AG04450 (cell line): Measurements from ENCODE around the gene ITGA7. TPM values are rescaled to one million over a fixed set of nuclear protein-coding genes. Genes with fewer than 3 reads are reported as not detected.
A peak's percentile ranks its signal among the peaks of the same experiment; 100 is the strongest.

ENCODE experiments used
- CTCF ChIA-PET: fragments of 300-600, 350-600 bp; formaldehyde crosslinking; extraction: SDS; loops from one replicate; lab custom pipeline; 2022; ENCODE audit warnings: antibody characterized with exemption, inconsistent platforms; lab: Charles Lee
- POLR2A ChIA-PET: fragments of 350-600 bp; formaldehyde crosslinking; extraction: SDS; loops from one replicate; lab custom pipeline; 2021; ENCODE audit warnings: antibody characterized with exemption, inconsistent platforms; lab: Yijun Ruan, JAX
- DNase-seq: peaks from one replicate; pipeline ENCODE4 v3.0.0-alpha.2; 2011; ENCODE audit warnings: low read depth, low spot score
- H3K27ac ChIP-seq: one replicate; pipeline ENCODE4 v1.5.1; 2012; ENCODE audit warnings: low read depth, low read length, control low read depth
- H3K27me3 ChIP-seq: one replicate; pipeline ENCODE4 v1.6.0; 2012; ENCODE audit warnings: low read length; ENCODE audit not compliant: control insufficient read depth, insufficient read depth
- H3K4me3 ChIP-seq: 2 replicates; pipeline ENCODE4 v1.5.1; 2011; ENCODE audit warnings: mild to moderate bottlenecking, low read depth, low read length, control low read depth
- H3K9me3 ChIP-seq: 2 replicates; pipeline ENCODE4 v1.5.1; 2012; ENCODE audit warnings: low read length; ENCODE audit not compliant: control insufficient read depth, insufficient read depth
- polyA plus RNA-seq: library from polyadenylated mRNA; depleted of rRNA; stranded (reverse); fragments of >200 nt; gene quantifications from 2 replicates; pipeline ENCODE4 v1.2.3, GENCODE V29; 2011
- TF ChIP-seq, protein P1 (sequence below): IDR thresholded peaks from 2 replicates; pipeline ENCODE4 v1.5.1; 2011; ENCODE audit warnings: low read depth, low read length, control low read depth, inconsistent platforms

ITGA7 gene
- polyA plus RNA-seq, 1 experiment, result 9.1 TPM

DNA sequence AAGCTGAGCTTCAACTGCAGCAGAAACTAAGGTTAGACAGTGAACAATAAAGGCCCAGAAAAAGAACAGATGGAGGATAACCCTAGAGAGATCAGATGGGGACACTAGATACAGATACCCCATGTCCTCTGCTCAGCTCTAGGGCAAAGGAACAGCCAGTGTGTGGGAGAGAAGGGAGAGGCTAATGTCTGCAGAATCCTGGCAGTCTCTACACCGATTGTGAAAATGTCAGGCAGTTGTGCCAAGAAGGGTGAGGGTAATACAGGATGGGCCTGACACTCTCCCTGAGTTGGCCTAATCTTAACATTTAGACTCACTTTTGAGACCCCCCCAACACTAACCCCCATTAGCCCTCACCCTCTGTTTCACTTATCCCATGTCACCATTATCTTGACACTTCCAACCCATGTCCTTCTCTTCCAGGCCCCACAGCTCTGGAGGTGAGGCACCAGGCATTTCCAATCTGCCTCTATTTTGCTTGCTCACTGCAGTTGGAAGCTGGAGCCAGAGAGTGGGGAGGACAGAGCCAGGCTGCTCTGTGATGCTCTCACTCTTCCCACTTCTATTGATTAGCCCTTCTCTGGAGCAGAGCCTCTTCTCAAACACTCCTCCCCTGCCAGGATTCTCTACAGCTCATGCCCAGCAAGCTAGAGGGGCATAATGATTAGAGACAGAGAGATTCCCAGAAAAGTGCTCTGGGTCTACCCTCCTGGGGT lies 5.2 kb upstream of the ITGA7 start:
- ChIA-PET CTCF (interaction anchor here (1.1 kb wide), 1 partner anchor 56 kb away, joined by 3 read pairs; no protein-coding TSS in a partner anchor), POLR2A (no interaction called here)
- no peak for DNase-seq
- Histone ChIP-seq H3K4me3 (no peak overlapping the region), H3K27me3 (peaks cover 4% of the 10 kb centered on the region), H3K27ac (no peak overlapping the region), H3K9me3 (no peaks in the 10 kb centered on the region; the same call in 1 of the 2 replicates)
- TF ChIP-seq, protein P1, sequence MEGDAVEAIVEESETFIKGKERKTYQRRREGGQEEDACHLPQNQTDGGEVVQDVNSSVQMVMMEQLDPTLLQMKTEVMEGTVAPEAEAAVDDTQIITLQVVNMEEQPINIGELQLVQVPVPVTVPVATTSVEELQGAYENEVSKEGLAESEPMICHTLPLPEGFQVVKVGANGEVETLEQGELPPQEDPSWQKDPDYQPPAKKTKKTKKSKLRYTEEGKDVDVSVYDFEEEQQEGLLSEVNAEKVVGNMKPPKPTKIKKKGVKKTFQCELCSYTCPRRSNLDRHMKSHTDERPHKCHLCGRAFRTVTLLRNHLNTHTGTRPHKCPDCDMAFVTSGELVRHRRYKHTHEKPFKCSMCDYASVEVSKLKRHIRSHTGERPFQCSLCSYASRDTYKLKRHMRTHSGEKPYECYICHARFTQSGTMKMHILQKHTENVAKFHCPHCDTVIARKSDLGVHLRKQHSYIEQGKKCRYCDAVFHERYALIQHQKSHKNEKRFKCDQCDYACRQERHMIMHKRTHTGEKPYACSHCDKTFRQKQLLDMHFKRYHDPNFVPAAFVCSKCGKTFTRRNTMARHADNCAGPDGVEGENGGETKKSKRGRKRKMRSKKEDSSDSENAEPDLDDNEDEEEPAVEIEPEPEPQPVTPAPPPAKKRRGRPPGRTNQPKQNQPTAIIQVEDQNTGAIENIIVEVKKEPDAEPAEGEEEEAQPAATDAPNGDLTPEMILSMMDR, result no peak

DNA sequence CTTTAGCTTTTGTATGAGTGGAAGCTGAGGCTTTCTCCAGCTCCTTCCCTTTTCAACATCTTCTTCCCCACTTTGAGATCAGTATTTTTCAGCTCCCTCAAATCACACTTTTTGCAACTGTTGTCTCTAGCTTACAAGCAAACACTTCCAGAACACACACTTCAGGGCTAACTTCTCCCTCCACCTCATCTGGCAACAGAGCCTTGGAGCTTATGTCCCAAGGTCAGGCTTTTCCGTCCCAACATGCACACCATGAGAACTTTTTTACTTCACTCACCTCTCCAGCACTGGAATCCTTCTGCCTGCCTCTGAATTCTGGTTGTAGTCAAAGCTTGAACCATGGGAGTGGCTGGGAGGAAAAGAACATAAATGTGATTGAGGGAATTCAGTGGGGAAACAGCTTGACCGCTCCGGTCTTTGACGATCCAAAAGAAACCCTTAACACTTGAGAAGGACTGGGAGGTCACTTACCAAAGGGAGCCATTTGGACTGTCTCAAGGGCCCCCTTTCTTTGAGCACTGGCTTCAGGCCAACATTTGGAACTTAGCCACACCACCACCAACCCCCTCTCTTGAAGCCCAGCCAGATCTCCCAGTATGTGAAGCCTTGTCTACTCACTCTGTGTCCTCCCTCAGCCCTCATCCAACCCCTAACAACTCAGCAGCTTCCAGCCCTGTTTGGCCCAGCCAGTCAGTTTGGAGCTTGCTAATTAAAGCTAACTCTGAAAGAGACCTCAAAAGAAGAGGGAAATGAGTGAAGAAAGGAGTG lies 4.3 kb upstream of the ITGA7 start:
- ChIA-PET CTCF (interaction anchor here (1.1 kb wide), 1 partner anchor 55 kb away, joined by 3 read pairs; no protein-coding TSS in a partner anchor), POLR2A (no interaction called here)
- Histone ChIP-seq H3K27ac (no peak overlapping the region), H3K27me3 (peaks cover 7% of the 10 kb centered on the region), H3K9me3 (no peaks in the 10 kb centered on the region; the same call in 1 of the 2 replicates), H3K4me3 (no peak overlapping the region)
- DNase-seq, result no peak
- TF ChIP-seq, protein P1, result no peak

DNA sequence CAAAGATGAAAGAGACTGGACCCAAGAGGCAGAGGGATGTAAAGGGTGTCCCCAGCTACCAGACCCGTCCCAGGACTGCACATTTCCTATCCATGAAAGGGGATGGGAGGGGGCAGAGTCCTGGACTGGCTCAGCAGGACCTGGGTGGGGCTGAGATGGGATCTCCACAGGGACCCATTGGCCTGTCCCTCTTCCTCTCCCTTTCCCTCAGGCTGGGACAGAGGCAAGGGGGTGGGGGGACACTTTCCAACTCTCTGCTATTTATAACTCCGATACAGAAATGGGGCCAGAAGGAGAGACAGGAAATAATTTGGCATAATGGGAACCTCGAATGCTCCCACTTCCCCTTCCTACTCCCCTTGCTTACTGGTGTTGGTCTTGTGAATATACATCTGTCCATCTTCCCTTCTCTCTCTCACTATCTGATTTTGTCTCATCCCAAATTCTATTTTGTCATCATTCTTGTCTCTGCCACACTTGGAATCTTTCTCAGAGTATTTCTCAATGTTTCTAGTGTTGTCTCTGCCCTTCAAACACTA lies 1.1 kb upstream of the ITGA7 start:
- DNase-seq, result no peak
- POLR2A ChIA-PET, result no interaction called here
- Histone ChIP-seq H3K9me3 (no peaks in the 10 kb centered on the region; the same call in 1 of the 2 replicates), H3K4me3 (peak overlapping the region; percentile 65), H3K27me3 (peaks cover 7% of the 10 kb centered on the region), H3K27ac (no peak overlapping the region)
- TF ChIP-seq, protein P1, result no peak
- CTCF ChIA-PET, result no interaction called here

DNA sequence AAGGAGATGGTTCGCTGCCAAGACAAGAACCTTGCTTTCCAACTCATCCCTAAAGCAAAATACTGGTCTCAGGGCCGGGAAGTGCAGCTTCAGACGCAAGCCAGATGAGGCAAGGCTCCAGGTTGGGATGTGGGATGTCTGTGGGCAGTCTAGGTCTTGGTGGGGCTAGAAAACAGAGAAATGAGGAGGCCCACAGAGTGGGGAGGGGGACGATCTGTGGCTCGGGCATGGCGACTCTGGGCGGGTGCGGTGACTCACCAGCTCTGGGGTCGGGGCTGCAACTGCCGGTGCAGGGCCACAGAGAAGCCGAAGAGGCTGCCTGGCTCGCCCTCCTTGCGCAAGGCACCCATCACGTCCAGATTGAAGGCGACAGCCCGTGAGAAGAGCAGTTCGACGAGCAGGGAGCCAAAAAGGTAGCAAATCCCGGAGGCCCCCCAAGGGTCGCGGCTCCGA lies 459 bp downstream of the ITGA7 start:
- no peak for DNase-seq
- ChIA-PET POLR2A (interaction anchor here (0.6 kb wide), 1 partner anchor 129 kb away, joined by 4 read pairs; no protein-coding TSS in a partner anchor), CTCF (interaction anchor here (0.8 to 1.2 kb wide), 2 partner anchors 51 to 88 kb away, joined by 3 to 7 read pairs; no protein-coding TSS in a partner anchor)
- H3K4me3 ChIP-seq, result peak overlapping the region; percentile 65
- TF ChIP-seq, protein P1, result no peak
- H3K27me3 ChIP-seq, result peaks cover 7% of the 10 kb centered on the region
- no peak overlapping the region for H3K27ac ChIP-seq
- H3K9me3 ChIP-seq, result no peaks in the 10 kb centered on the region; the same call in 1 of the 2 replicates
